HG03196 (cell line): Measurements from ENCODE around the gene HCN2.
"Not testable (repeated sequence)": the region's sequence is repeated elsewhere in the genome, so short reads cannot be mapped to it uniquely, and the experiment has no call there.

ENCODE experiments used
- ATAC-seq: cut with Tn5 transposase; IDR thresholded peaks from one replicate; pipeline ENCODE4 v1.9.1; 2021; ENCODE audit not compliant: unreplicated experiment

The HCN2 gene

DNA sequence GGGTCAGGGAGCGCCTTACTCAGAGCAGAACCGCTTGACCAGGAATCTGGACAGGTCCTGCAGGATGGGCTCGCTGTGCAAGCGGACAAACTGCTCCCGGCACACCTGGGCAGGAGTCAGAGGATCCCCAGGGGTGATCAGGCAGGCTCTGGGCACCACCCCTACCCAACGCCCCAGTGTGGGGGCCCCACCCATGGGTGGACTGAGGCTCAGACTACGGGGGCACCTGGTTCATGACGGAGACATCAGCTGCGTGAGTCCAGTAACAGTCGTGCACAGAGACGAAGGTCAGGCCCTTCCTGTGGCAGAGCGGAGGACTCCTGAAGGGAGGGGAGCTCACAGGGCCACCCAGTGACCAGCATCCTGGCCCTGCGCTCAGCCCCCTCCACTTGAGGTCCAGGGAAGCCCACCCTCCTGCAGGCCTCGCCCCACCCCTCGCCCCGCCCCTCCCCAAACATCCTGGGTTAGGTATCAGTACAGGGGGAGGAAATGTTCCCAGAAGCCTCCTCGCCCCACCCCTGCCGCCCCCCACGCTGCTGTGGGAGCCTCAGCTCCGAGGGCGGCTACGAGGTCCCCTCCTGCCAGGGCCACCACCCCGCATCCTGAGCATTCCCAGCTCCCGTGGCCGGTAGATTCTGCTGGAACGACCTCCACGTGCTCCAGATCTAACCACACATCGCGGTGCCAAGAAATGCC is 28.0 kb downstream of the HCN2 start:
- no peak for ATAC-seq

DNA sequence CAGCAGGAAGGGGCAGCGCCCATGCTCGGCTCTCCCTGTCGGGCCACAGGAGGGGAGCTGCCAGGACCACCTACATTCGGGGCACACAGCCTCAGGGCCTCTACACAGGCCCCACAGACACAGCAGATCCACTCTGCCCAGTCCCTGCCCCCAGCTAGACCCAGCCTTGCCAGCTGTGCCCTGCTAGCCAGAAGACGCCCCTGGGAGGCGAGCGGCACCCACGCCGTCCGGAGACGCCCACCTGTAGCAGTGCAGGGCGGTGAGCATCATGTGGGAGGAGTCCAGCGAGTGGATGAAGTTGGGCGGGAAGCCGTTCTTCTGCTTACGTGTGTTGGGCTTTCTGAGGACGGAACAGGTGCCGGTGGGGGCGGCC is 28.6 kb downstream of the HCN2 start:
- no peak for ATAC-seq

DNA sequence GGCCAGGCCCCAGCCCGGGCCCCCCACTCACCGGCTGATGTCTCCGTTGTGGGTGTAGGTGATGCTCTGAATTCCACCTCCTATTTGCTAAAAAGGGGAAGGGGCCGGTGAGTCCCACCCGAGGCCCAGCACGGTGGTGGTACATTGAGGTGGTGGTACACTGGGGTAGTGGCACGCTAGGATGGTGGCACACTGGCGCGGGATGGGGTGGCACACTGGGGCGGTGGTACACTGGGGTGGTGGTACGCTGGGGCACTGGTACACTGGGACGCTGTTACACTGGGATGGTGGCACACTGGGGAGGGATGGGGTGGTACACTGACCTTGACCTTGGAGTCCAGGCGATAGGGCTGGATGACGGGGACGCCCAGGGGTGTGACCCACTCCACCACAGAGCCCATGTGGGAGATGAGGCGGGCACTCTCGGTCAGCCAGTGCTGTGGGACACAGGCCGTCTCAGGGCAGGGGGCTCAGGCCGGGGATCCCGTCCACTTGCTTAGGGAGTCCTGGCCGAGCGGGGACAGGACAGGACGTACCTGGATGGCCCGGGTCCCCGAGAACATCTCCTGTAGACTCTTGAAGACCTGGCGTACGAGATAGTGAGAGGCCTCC is 29.1 kb downstream of the HCN2 start:
- ATAC-seq: no peak

DNA sequence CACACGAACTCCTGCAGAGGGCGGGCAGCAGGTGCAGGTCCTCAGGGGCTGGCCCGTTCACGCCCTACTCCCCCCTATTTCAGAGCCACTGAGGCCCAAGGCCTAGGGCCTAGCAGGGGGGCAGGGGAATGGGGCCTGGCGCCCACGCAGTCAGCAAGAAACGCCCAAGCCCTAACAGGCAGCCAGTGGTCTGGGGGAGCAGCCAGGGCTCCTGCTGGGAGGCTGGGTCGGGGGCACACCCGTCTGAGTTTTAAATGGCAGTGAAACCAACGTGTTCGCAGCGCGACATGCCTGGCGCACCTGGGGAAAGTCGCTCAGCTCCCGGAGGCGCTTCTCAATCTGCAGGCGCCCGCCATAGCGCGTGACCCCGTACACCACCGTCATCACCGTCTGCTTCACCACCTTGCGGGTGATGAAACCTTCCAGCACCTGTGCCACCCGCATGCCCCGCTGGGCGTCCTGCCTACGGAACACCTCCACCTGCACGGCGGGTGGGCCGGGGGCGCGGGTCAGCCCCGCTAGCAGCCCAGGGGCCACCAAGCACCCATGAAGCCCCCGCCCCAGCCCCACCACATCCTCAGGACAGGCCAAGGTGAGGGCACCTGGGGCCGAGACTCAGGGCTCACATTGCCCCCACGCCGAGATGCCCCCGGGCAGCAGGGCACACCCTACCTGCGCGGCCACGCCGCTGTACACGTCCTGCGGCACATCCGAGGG is 29.8 kb downstream of the HCN2 start:
- ATAC-seq: no peak

DNA sequence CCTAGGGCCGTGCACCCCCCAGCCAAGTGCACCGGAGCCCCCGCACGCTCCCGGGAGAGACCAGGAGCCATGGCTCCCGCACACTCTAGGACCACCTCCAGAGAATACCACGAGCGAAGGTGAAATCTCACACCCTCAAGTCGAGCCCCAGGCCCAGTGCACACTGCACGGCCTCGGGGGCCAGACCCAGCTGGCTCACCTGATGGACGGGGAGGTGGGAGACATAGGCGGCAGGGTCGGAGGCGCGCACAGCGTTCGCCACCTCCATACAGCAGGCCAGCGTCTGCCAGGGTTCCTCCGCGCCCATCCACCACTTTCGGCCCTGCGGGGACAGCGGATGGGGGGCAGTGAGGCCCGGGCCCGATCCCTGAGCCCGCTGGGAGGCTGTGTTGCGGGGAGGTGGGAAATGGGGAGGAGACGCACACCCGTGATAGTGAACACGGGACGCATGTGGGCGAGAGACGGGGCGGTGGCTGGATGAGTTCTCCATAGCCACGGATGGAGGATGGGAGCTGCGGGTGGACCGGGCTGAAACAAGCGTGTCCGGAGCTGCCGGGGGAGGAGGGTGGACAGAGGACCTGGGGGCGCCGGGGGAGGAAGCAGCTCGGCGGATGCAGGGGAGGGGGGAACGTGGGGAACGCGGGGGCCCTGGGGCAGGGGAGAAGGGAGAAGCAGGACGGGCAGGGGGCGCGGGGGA is 30.6 kb downstream of the HCN2 start:
- ATAC-seq: no peak

- ATAC-seq: not testable (repeated sequence)
These were observed 31.5 kb downstream of the HCN2 start for GRCh38 chr19:621191-621590.

DNA sequence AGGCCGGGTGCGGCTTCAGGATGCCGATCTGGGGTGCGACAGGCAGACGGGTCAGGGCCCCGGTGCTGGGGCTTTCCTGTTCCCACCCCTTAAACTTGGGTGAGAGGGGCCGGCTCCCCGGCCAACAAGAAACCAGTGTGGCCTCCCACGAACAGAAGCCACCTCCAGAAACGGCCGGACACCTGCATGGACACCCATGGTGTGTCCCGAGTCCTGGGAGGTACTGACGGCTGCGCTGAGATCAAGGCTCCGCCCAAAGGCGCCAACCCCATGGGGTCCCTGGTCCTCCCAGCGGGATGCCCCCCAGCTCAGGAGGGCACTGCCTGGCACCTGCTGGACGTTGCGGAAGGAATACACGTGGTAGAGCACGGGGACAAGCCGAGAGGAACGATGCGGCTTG is 32.1 kb downstream of the HCN2 start:
- no peak for ATAC-seq

- ATAC-seq: no peak
These were observed 33.0 kb downstream of the HCN2 start for GRCh38 chr19:622666-623065.

DNA sequence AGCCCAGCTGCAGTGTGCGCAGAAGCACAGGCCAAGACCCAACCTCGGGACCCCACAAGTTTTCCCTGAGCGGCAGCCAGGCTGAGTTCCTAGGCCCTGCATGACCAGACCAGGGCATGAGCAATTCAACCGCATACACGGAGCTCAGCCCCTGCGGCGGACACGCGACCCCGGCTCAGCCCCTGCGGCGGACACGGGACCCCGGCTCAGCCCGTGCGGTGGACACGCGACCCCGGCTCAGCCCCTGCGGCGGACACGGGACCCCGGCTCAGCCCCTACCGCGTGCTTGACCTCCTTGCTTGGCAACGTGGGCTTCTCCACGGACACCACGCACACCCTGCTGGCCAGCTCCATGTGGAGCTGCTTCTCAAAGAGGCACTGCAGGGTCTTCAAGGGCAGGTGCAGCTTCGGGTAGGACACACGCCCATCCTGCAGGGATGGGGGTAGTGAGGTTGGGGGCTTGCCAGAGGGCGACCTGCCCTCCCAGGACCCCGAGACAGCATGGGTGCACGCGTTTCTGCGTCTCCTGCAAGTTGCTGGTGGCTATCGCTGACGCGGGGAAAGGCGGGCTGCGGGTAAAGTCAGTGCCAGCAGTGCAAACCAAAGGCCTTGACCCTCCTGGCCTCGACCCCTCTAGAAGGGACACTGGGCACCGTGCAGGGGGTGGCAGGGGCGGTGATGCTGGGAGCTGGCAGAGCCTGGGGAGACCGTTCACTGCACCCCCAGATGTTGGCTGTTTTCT is 33.7 kb downstream of the HCN2 start:
- ATAC-seq: no peak

GRCh38 chr19:623974-624373 is 34.3 kb downstream of the HCN2 start:
- ATAC-seq: no peak

- no peak for ATAC-seq
These were observed 34.9 kb downstream of the HCN2 start for GRCh38 chr19:624433-625109.

- ATAC-seq: no peak
These were observed 35.6 kb downstream of the HCN2 start for GRCh38 chr19:625257-625656.

- not testable (repeated sequence) for ATAC-seq
These were observed 36.9 kb downstream of the HCN2 start for GRCh38 chr19:626566-626965.

GRCh38 chr19:628168-628567 is 38.5 kb downstream of the HCN2 start:
- no peak for ATAC-seq

- not testable (repeated sequence) for ATAC-seq
These were observed 39.8 kb downstream of the HCN2 start for GRCh38 chr19:629515-629914.

DNA sequence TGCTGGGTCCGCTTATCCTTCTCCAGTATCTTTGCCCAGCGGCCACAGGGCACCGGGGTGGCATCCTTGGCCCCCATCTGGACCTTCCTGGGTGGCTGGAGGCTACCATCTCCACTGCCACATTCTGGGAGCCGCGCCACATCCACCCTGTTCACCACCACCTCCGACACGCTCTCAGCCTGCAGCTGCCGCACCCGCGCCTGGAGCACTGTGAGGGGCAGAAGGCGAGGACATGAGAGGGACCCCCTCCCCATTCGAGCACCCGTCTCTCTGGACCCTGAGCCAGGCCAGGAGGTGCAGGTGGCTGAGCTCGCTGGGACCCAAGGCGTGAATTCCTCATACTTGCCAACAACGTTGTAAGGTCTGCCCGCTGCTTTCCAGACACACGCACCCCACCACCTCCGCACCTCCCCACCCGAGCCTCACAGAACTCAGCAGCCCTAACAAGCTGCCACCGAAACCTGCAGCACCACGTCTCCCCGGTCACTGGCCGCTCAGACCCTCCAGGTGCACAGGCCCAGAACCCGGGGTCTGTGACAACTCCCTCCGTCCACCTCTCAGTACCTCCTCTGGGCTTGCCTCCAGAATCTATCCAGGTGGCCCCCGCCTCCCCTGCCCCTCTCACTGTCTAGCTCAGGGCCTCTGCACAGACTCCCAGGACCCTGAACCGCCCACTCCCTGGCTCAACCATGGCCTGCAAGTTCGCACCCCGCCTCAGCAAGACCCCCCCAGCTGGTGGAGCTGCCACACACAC is 40.5 kb downstream of the HCN2 start:
- no peak for ATAC-seq

GRCh38 chr19:632579-633067 is 42.9 kb downstream of the HCN2 start:
- ATAC-seq: peak; percentile 18

- peak; percentile 80 for ATAC-seq
These were observed 43.5 kb downstream of the HCN2 start, which contains the start of gene POLRMT for GRCh38 chr19:633068-633785. POLRMT (minus strand) TSS chr19:633537; CDS start chr19:633512, 25 bp downstream.
